GM12878 (cell line): ENCODE data around the gene PDE9A. TPM values are rescaled to one million over a fixed set of nuclear protein-coding genes. Genes with fewer than 3 reads are reported as not detected.

Experiments
- ATAC-seq: fragments of 200-7000 bp; cut with Tn5 transposase; 3 replicates; pipeline ENCODE4 v1.9.1; 2020; ENCODE audit warnings: mild to moderate bottlenecking, moderate library complexity
- BruUV-seq: library from RNA; stranded (reverse); fragments of 400-500 nt; replicated peaks from 2 replicates; lab custom pipeline; 2021; lab: Mats Ljungman, UMichigan
- CTCF ChIA-PET: fragments of 300-600 bp; sonication (Branson Sonifier 250); formaldehyde crosslinking; extraction: SDS; loops from one replicate; lab custom pipeline; 2021; ENCODE audit warnings: inconsistent platforms; lab: Yijun Ruan, JAX
- POLR2A ChIA-PET: fragments of 350-600 bp; formaldehyde crosslinking; extraction: SDS; loops from one replicate; lab custom pipeline; 2021; ENCODE audit warnings: inconsistent platforms; lab: Charles Lee
- RAD21 ChIA-PET: fragments of 300-600 bp; sonication (Branson Sonifier 250); formaldehyde crosslinking; loops from one replicate; lab custom pipeline; 2023; ENCODE audit warnings: antibody characterized with exemption; ENCODE audit not compliant: unreplicated experiment; lab: Charles Lee
- SMC1A ChIA-PET: fragments of 300-600 bp; sonication (Branson Sonifier 250); formaldehyde crosslinking; loops from one replicate; lab custom pipeline; 2023; ENCODE audit not compliant: unreplicated experiment, uncharacterized antibody; lab: Charles Lee
- DNase-seq: peaks from one replicate; pipeline ENCODE4 v3.0.0-alpha.2; 2011; ENCODE audit warnings: low read depth, low spot score
- FAIRE-seq: peaks from 3 replicates; lab custom pipeline; 2011; peaks lifted over from hg19 to GRCh38; lab: Jason Lieb, UNC
- H2AFZ ChIP-seq: 2 replicates; pipeline ENCODE4 v1.6.0; 2011; ENCODE audit warnings: low read depth, low read length, control low read depth; ENCODE audit not compliant: control insufficient read depth
- H3K27ac ChIP-seq: 2 replicates; pipeline ENCODE4 v1.5.1; 2011; ENCODE audit warnings: control low read depth; ENCODE audit not compliant: control insufficient read depth, insufficient read depth
- H3K27me3 ChIP-seq, 2 experiments: replicated peaks in 1 of 2; 2 replicates each; pipeline versions ENCODE4 v1.6.0 to v1.6.1; 2011; ENCODE audit warnings: low read length in 1 of 2; ENCODE audit not compliant: control insufficient read depth in 2 of 2, insufficient read depth in 2 of 2
- H3K36me3 ChIP-seq, 2 experiments: 2 replicates each; pipeline ENCODE4 v1.5.1; 2011; ENCODE audit warnings: low read length in 1 of 2; ENCODE audit not compliant: control insufficient read depth in 2 of 2, insufficient read depth in 2 of 2
- H3K4me1 ChIP-seq: 2 replicates; pipeline ENCODE4 v1.6.1; 2011; ENCODE audit warnings: mild to moderate bottlenecking, low read length, moderate library complexity, mixed read lengths; ENCODE audit not compliant: control insufficient read depth, insufficient read depth
- H3K4me2 ChIP-seq: 2 replicates; pipeline ENCODE4 v1.6.0; 2011; ENCODE audit warnings: control low read depth; ENCODE audit not compliant: control insufficient read depth, insufficient read depth
- H3K4me3 ChIP-seq: fragments of 200-600 bp; sonication (generic); 2 replicates; pipeline ENCODE4 v1.5.1; 2016
- H3K79me2 ChIP-seq: 2 replicates; pipeline ENCODE4 v1.6.0; 2011; ENCODE audit warnings: low read length; ENCODE audit not compliant: control insufficient read depth, insufficient read depth
- H3K9ac ChIP-seq: 2 replicates; pipeline ENCODE4 v1.8.0; 2011; ENCODE audit warnings: low read length, control low read depth, mixed read lengths; ENCODE audit not compliant: control insufficient read depth, insufficient read depth
- H3K9me3 ChIP-seq: replicated peaks from 3 replicates; pipeline ENCODE4 v1.5.1; 2011; ENCODE audit warnings: mild to moderate bottlenecking, low read length; ENCODE audit not compliant: control insufficient read depth, insufficient read depth
- H4K20me1 ChIP-seq: 2 replicates; pipeline ENCODE4 v1.6.0; 2011; ENCODE audit not compliant: control insufficient read depth, insufficient read depth
- BCL11A ChIP-seq: IDR thresholded peaks from 2 replicates; pipeline ENCODE4 v1.6.1; 2011; ENCODE audit warnings: low read depth, low read length
- CREM ChIP-seq: IDR thresholded peaks from 2 replicates; pipeline ENCODE4 v1.6.1; 2014; ENCODE audit warnings: antibody characterized with exemption, low read depth
- IKZF1 ChIP-seq: fragments of 450-650 bp; conservative IDR thresholded peaks from 2 replicates; pipeline ENCODE4 v1.6.1; 2017; ENCODE audit warnings: antibody characterized with exemption, mild to moderate bottlenecking
- NFYB ChIP-seq: IDR thresholded peaks from 2 replicates; pipeline ENCODE4 v1.6.1; 2011; ENCODE audit warnings: low read depth, mild to moderate bottlenecking, low read length, improper control_type of control experiment, moderate library complexity; ENCODE audit not compliant: insufficient read depth
- NR2C1 ChIP-seq: fragments of 450-650 bp; IDR thresholded peaks from 2 replicates; pipeline ENCODE4 v1.6.1; 2017; ENCODE audit warnings: antibody characterized with exemption, mild to moderate bottlenecking, moderate library complexity
- WGBS: methylation state at CpG from one replicate; pipeline ENCODE4 v1.1.6; 2016; ENCODE audit warnings: low lambda C conversion rate; ENCODE audit not compliant: insufficient replicate concordance, insufficient coverage; ENCODE audit errors: missing lambda C conversion rate; 5-methylcytosine and 5-hydroxymethylcytosine counted together
- in situ Hi-C: fragments of 300-500 bp; cut with MboI; formaldehyde crosslinking; loops from 9 replicates; pipeline ENCODE4 v1.14.3; 2018; ENCODE audit warnings: mixed read lengths
- intact Hi-C: fragments of 100-400 bp; cut with micrococcal nuclease; formaldehyde crosslinking; loops from one replicate; pipeline ENCODE4 v1.14.2; 2022; ENCODE audit not compliant: unreplicated experiment
- polyA plus RNA-seq, 11 experiments: library from polyadenylated mRNA; depleted of rRNA in 4 of 11; unstranded in 6 of 11; stranded (reverse) in 5 of 11; fragments of >200 nt; fragmentation: Nextera tagmentation in 4 of 11; fragmentation: Illumina TruSeq in 1 of 11; extraction: Ambion mirVana in 4 of 11; extraction: Trizol in 1 of 11; gene quantifications; 1 replicate in 1 of 11; 2 replicates in 10 of 11; pipeline versions ENCODE4 v1.2.1 to v1.2.3, GENCODE V29; 2011 to 2016; ENCODE audit warnings: inconsistent platforms in 2 of 11, missing spikeins in 2 of 11, low read depth in 1 of 11
- total RNA-seq, 4 experiments: library from RNA; depleted of rRNA in 3 of 4; stranded (reverse); fragments of >200 nt in 3 of 4; fragmentation: Illumina TruSeq in 1 of 4; extraction: Trizol in 1 of 4; gene quantifications; 2 replicates each; pipeline versions ENCODE4 v1.2.1 to v1.2.3, GENCODE V29; 2013 to 2021
- TF ChIP-seq, protein P1 (sequence below): fragments of 450-650 bp; conservative IDR thresholded peaks from 2 replicates; pipeline ENCODE4 v1.6.1; 2017; ENCODE audit warnings: mild to moderate bottlenecking, moderate library complexity
- TF ChIP-seq, protein P2 (sequence below): fragments of 450-650 bp; IDR thresholded peaks from 2 replicates; pipeline ENCODE4 v1.6.1; 2017; ENCODE audit warnings: low read depth, mild to moderate bottlenecking, moderate library complexity
- TF ChIP-seq, protein P3 (sequence below): fragments of 150-350 bp; IDR thresholded peaks from 2 replicates; pipeline ENCODE4 v1.6.1; 2016; ENCODE audit warnings: low read depth, low read length
- TF ChIP-seq, protein P4 (sequence below): fragments of 450-650 bp; IDR thresholded peaks from 2 replicates; pipeline ENCODE4 v1.6.1; 2017; ENCODE audit warnings: mild to moderate bottlenecking, low read depth, inconsistent platforms; ENCODE audit not compliant: poor library complexity, severe bottlenecking
- TF ChIP-seq, protein P5 (sequence below): fragments of 450-650 bp; IDR thresholded peaks from 2 replicates; pipeline ENCODE4 v1.6.1; 2014; ENCODE audit warnings: mild to moderate bottlenecking

Gene PDE9A
- total and polyA plus RNA-seq, 10 of the 15 experiments (the other 5 are each of a cell fraction or from before 2014, with no cell fraction given) = 0.08 to 0.45 (median 0.20) TPM; not detected in 1

DNA sequence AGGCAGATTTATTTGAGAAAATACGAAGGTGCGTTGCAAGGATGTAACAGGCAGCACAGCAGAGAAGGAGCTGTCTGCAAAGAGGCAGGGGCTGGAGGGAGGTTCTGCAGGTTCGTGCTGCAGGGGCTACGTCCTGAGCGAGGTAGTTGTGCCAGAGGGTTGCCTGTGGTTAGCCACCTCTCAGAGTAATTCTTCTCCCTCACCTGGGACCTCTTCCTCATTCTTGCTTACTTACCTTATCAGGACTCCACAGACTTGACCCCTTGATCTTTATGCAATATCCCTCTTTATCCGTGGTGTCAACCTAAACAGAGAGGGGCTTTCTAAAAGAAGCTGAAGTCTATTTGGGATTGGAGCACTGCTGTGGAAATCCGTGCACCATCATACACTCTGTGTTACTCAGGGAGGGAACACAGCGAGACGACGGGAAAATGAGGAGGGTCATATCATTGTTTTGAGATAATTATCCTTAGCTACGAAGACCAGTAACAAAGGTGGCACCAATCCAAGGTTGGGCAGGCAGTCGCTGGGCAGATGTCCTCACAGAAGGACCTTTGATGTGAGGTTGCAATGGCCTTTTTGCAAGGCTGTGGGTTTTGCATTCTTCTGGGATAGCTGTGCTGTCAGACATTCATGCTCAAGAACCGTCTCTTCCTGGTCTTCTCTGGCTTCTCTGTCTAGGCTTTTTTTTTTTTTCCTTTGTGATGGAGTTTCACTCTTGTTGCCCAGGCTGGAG is 143.1 kb downstream of the PDE9A start:
- Histone ChIP-seq H3K4me1 (peaks cover 11% of the 10 kb centered on the region), H3K9me3 (no peaks in the 10 kb centered on the region), H3K4me2 (no peak overlapping the region), H3K27me3 (no peaks in the 10 kb centered on the region), H4K20me1 (no peaks in the 10 kb centered on the region), H2AFZ (no peak overlapping the region), H3K79me2 (no peaks in the 10 kb centered on the region), H3K36me3 (no peaks in the 10 kb centered on the region), H3K9ac (no peak overlapping the region), H3K27ac (no peak overlapping the region), H3K4me3 (no peak overlapping the region)
- FAIRE-seq (no peak), ATAC-seq (no peak), DNase-seq (no peak)
- TF ChIP-seq, protein P1, sequence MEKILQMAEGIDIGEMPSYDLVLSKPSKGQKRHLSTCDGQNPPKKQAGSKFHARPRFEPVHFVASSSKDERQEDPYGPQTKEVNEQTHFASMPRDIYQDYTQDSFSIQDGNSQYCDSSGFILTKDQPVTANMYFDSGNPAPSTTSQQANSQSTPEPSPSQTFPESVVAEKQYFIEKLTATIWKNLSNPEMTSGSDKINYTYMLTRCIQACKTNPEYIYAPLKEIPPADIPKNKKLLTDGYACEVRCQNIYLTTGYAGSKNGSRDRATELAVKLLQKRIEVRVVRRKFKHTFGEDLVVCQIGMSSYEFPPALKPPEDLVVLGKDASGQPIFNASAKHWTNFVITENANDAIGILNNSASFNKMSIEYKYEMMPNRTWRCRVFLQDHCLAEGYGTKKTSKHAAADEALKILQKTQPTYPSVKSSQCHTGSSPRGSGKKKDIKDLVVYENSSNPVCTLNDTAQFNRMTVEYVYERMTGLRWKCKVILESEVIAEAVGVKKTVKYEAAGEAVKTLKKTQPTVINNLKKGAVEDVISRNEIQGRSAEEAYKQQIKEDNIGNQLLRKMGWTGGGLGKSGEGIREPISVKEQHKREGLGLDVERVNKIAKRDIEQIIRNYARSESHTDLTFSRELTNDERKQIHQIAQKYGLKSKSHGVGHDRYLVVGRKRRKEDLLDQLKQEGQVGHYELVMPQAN = no peak
- TF ChIP-seq NR2C1 = no peak
- no peak for TF ChIP-seq IKZF1
- TF ChIP-seq, protein P2, sequence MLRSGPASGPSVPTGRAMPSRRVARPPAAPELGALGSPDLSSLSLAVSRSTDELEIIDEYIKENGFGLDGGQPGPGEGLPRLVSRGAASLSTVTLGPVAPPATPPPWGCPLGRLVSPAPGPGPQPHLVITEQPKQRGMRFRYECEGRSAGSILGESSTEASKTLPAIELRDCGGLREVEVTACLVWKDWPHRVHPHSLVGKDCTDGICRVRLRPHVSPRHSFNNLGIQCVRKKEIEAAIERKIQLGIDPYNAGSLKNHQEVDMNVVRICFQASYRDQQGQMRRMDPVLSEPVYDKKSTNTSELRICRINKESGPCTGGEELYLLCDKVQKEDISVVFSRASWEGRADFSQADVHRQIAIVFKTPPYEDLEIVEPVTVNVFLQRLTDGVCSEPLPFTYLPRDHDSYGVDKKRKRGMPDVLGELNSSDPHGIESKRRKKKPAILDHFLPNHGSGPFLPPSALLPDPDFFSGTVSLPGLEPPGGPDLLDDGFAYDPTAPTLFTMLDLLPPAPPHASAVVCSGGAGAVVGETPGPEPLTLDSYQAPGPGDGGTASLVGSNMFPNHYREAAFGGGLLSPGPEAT = no peak
- no peak for TF ChIP-seq CREM
- no peak for TF ChIP-seq NFYB
- TF ChIP-seq BCL11A = no peak
- TF ChIP-seq, protein P3, sequence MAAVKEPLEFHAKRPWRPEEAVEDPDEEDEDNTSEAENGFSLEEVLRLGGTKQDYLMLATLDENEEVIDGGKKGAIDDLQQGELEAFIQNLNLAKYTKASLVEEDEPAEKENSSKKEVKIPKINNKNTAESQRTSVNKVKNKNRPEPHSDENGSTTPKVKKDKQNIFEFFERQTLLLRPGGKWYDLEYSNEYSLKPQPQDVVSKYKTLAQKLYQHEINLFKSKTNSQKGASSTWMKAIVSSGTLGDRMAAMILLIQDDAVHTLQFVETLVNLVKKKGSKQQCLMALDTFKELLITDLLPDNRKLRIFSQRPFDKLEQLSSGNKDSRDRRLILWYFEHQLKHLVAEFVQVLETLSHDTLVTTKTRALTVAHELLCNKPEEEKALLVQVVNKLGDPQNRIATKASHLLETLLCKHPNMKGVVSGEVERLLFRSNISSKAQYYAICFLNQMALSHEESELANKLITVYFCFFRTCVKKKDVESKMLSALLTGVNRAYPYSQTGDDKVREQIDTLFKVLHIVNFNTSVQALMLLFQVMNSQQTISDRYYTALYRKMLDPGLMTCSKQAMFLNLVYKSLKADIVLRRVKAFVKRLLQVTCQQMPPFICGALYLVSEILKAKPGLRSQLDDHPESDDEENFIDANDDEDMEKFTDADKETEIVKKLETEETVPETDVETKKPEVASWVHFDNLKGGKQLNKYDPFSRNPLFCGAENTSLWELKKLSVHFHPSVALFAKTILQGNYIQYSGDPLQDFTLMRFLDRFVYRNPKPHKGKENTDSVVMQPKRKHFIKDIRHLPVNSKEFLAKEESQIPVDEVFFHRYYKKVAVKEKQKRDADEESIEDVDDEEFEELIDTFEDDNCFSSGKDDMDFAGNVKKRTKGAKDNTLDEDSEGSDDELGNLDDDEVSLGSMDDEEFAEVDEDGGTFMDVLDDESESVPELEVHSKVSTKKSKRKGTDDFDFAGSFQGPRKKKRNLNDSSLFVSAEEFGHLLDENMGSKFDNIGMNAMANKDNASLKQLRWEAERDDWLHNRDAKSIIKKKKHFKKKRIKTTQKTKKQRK = no peak
- TF ChIP-seq, protein P4, sequence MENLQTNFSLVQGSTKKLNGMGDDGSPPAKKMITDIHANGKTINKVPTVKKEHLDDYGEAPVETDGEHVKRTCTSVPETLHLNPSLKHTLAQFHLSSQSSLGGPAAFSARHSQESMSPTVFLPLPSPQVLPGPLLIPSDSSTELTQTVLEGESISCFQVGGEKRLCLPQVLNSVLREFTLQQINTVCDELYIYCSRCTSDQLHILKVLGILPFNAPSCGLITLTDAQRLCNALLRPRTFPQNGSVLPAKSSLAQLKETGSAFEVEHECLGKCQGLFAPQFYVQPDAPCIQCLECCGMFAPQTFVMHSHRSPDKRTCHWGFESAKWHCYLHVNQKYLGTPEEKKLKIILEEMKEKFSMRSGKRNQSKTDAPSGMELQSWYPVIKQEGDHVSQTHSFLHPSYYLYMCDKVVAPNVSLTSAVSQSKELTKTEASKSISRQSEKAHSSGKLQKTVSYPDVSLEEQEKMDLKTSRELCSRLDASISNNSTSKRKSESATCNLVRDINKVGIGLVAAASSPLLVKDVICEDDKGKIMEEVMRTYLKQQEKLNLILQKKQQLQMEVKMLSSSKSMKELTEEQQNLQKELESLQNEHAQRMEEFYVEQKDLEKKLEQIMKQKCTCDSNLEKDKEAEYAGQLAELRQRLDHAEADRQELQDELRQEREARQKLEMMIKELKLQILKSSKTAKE = no peak
- TF ChIP-seq, protein P5, sequence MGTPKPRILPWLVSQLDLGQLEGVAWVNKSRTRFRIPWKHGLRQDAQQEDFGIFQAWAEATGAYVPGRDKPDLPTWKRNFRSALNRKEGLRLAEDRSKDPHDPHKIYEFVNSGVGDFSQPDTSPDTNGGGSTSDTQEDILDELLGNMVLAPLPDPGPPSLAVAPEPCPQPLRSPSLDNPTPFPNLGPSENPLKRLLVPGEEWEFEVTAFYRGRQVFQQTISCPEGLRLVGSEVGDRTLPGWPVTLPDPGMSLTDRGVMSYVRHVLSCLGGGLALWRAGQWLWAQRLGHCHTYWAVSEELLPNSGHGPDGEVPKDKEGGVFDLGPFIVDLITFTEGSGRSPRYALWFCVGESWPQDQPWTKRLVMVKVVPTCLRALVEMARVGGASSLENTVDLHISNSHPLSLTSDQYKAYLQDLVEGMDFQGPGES = no peak
- ChIA-PET RAD21 (no interaction called here), CTCF (no interaction called here), SMC1A (interaction anchor here (0.7 kb wide), 1 partner anchor 1001 kb away, joined by 3 read pairs; no protein-coding TSS in a partner anchor), POLR2A (no interaction called here)
- intact Hi-C loops = no loop called here
- WGBS = 24% methylated on average over 12 of the region's 13 CpGs
- no TSS peak for BruUV-seq
- in situ Hi-C loops = no loop called here
